ENCODE measurements around the gene TMEM11.

Gene TMEM11

DNA sequence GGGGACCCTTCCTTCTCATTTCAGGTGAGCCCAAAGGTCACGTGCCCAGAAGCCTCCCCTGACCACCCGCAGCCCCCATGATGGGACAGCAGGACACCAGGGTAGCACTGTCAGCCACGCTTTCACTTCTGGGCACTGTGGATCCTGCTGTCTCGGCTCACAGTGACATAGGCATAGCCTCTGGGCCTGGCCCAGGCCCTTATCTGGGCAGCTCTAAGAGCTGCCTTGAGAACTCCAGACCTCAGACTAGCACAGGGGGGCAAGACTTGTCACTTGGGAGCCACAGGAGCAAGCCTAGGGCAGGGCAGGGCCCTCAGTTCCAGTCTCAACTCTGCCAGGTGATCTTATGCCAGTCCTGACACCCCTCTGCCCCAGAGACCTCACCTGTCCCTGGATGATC is 34.5 kb upstream of the TMEM11 start:
- no peak for DNase-seq (ENCODE audit: insufficient read length, low spot score)
- FAIRE-seq: no peak
- no peak for TF ChIP-seq POLR2A (IDR thresholded peaks at IDR 0.05; ENCODE audit: low read depth, low read length)

DNA sequence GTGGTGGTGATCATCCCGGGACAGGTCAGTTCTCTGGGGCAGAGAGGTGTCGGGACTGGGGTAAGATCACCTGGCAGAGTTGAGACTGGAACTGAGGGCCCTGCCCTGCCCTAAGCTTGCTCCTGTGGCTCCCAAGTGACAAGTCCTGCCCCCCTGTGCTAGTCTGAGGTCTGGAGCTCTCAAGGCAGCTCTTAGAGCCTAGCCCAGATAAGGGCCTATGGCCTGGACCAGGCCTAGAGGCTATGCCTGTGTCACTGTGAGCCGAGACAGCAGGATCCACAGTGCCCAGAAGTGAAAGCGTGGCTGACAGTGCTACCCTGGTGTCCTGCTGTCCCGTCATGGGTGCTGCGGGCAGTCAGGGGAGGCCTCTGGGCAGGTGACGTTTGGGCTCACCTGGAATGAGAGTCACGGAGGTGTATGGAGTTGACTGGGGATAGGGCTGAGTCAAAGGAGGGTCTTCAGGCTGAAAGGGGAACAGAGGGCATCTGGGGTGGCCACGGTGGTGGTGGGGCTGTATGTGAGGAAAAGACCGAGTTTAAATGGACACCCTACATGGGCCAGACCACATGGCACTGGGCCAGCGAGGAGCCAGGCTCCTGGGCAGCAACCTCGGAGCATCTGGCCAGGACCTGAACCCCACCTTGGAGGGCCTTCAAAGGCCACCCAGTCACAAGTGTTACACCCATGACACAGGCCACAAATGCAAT is 33.7 kb upstream of the TMEM11 start:
- FAIRE-seq: no peak
- no peak for DNase-seq (ENCODE audit: insufficient read length, low spot score)

DNA sequence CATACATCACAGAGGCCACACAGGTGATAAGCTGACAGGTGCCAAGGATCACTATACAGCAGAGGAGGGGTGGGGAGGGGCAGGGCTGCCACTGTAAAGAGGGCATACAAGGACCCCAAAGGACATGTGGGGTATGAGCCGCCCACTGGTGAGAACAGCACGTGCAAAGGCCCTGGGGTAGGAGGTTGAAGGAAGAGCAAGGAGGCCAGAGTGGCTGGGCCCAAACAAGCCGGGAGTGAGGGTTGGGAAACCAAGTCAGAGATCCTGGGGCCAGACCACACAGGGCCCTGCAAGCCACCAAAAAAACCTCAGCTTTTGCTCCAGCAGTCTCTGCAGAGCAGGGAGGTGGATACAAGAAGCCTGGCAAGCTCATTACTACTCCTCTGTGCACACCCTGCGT is 32.7 kb upstream of the TMEM11 start:
- FAIRE-seq: no peak
- no peak for DNase-seq (ENCODE audit: insufficient read length, low spot score)
- TF ChIP-seq POLR2A (IDR thresholded peaks at IDR 0.05; ENCODE audit: low read depth, low read length): no peak

More for the DNA sequence above, 33.7 kb upstream of the TMEM11 start:
- TF ChIP-seq POLR2A (IDR thresholded peaks at IDR 0.05; ENCODE audit: low read depth, low read length): no peak

DNA sequence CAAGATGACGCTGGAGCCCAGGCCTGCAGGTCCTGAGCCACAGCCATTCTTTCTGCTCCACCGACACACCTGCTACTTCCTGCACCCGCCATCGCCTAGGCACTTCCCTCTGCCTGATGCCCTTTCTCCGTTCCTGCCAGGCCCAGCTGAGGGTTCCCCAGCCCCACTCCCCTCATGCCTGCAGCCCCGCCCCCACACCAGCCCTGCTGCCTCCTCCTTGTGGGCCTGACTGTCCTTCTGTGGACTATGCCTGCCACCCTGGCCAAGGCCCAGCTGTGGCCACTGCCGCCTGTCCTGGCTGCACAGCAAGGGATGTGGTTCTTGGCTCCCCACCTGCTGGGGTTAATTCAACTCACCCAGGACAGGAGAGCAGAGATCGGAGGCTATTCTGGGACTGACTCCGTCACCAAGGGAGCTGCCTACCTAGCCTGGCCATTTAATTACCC is 31.7 kb upstream of the TMEM11 start:
- no peak for TF ChIP-seq POLR2A (IDR thresholded peaks at IDR 0.05; ENCODE audit: low read depth, low read length)
- DNase-seq (ENCODE audit: insufficient read length, low spot score) (no peak), FAIRE-seq (no peak)

DNA sequence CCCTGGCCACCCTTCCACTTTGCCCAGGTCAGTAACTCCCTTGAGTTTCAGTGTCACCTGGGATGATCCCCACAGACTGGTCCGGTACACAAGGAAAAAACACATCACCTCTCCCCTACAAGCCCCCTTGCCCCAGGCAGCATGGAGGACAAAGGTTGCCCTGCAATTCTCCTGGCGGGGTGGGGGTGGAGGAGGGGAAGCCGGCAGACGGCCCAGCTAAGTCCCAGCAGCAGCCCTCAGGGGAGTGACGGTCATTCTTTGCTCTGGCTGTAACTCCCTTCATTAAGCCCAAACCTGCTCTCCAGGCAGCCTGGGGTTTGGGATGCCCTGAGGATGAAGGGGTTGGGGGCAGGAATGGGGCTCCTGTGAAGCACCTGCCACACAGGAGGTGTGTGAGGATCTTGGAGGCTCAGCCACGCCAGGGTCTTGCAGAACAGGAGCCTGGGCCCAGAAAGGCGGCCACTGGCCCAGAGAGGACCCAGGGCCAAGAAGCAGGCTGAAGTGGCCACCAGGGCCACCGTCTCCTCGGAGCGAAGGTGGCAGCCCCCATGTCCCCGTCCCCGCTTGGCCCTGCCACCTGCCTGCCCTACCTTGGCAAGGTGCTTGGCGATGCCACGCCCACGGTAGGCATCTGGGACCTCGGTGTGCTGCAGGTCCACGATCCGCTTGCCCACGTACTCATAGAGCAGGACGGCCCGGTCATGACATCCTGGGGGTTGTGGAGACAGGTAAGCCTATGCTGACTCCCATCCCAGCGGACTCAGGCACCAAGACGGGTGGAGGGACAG is 29.7 kb upstream of the TMEM11 start:
- TF ChIP-seq POLR2A (IDR thresholded peaks at IDR 0.05; ENCODE audit: low read depth, low read length): no peak
- FAIRE-seq: no peak

DNA sequence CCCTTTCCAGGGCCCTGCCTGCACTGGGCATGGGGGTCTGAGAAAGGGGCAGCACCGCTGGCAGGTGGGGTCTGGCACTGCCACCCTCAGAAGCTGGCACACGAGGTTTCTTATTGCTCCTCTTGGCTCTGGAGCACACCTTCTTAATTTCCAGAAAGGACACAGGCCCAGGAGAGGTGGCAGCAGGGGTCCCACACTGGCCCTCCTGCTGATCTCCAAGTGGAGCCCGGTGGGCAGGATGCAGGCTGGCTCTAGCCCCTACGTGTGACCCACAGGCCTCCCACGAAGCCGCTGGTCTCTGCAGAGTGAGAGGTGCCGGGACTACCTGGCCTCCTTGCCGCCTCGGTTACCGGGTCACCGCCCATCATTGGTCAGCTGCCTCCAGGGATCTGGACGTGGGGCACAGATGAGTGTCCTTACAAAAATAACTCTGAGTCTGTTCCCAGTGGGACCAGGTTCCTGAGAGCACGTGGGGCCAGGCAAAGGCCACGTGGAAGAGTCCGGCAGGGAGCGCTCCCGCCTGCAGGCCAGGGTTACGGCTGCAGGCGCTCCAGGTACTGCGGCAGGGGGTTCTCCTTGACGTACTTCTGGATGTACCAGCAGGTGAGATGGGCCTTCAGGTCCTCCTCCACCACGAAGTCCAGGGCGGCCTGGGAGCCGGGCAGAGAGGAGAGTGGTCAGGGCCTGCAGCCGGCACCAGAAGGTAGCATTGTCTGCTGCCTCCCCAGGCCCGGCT is 29.0 kb upstream of the TMEM11 start:
- DNase-seq (ENCODE audit: insufficient read length, low spot score) (no peak), FAIRE-seq (no peak)
- TF ChIP-seq POLR2A (IDR thresholded peaks at IDR 0.05; ENCODE audit: low read depth, low read length): no peak

More for the DNA sequence above, 29.7 kb upstream of the TMEM11 start:
- DNase-seq (ENCODE audit: insufficient read length, low spot score): no peak

DNA sequence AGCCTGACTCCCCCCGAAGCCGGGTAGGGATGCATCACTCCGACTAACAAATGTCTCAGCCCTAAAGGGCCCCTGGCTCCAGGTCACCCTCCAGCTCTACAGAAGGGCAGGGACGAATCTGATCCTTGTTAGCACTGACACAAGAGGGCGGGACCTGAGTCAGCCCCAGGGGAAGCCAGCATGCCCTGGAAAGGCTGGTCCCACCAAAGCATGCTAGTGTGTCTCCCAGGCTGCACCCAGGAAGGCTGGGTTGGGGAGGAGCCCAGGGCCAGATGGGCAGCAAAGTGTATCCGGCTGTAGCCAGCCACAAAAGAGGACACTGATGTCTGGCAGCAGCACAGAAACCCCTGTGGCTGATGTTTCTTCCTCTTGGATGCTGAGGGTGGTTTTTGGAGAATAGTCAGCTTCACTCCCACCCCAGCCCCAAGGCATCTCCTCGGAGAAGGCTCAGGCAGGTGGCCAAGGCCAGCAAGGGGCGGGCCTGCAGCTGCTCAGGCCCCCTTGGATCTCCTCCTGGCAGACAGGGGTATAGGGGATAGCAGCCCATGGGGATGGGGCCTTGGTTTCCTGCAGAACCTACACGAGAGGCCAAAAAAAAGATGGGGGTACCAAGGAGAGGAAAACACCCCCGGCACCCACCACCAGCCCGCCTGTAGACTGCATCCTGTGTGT is 28.2 kb upstream of the TMEM11 start:
- DNase-seq (ENCODE audit: insufficient read length, low spot score) (peak; percentile 45), FAIRE-seq (no peak)
- TF ChIP-seq POLR2A (IDR thresholded peaks at IDR 0.05; ENCODE audit: low read depth, low read length): no peak

DNA sequence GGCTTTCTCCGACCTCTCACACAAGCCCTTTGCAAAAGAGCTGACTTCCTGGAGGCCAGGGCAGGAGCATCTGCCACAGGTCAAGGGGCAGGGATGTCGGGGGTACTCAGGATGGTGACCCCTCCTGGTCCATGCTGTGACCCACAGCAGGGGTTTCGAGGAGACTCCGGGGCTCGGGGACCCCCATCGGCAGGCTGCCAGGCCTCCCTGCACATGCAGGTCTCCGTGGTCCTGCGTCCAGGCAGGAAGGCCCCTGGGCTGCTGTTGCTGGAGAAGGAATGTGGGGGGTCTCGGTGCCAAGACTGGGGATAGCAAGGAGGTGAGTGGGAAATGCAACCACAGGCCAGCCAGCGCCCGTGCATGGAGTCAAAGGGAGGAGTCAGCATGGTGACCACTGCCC is 27.6 kb upstream of the TMEM11 start:
- FAIRE-seq (no peak), DNase-seq (ENCODE audit: insufficient read length, low spot score) (no peak)
- TF ChIP-seq POLR2A (IDR thresholded peaks at IDR 0.05; ENCODE audit: low read depth, low read length): no peak

DNA sequence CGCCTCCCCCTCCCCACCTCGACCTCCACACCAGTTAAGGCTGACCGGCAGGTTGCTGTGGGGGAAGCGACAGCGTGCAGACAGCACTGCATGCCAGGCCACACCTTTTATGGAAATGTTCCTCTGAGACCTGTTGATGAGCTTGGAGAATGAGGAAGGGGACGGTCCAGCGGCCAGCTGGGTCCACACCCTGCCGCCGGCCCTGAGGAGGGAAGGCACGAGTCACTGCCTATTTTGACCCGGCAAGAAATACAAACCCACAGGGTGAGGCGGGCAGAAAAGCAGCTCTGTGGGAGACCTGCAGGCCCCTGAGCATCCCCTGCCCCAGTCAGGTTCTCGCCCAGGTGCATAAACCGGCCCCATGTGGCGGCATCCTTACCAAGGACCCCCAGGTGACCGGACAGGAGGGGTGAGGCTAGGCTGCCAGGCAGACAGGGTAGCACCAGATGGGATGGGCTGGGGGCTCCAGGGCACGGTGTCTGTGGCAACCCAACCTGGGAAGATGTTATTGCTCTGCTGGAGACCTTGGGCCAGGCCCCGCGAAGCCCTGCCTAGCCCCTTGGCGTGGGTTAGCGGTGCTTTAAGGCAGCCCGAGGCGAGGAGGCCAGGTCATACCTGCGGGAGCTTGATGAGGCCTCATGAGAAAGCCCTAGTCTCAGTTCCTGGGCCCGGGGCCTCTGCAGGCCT is 26.6 kb upstream of the TMEM11 start:
- DNase-seq (ENCODE audit: insufficient read length, low spot score) (no peak), FAIRE-seq (no peak)
- no peak for TF ChIP-seq POLR2A (IDR thresholded peaks at IDR 0.05; ENCODE audit: low read depth, low read length)

DNA sequence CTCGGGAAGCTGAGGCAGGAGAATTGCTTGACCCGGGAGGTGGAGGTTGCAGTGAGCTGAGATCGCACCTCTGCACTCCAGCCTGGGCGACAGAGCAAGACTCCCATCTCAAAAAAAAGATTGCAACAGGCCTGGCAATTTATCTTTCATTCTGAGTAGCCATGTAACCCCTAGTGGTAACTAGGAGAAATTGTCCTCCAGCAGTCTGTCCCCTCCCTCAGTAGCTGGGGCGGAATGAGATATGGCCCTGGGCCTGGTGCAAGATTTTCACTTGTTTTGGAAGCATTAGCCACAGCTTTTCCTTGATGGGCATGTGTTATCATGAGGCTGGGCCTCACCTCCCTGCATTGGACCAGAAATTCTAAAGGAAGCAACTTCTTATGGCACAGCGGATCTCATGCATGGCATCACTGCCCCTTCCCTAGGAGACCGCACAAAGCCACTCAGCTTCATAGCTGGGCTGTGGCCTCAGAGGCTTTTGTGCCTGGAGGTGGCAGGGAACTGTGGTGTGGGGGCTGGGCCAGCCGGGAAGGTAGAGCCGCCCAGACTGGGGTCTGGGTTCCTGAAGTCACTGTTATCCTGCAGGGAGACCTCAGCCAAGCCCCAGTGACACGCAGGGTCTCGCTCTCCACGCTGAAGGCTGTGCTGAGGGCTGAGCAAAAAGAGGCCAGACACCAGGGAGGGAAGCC is 25.9 kb upstream of the TMEM11 start:
- no peak for FAIRE-seq
- no peak for DNase-seq (ENCODE audit: insufficient read length, low spot score)
- TF ChIP-seq POLR2A (IDR thresholded peaks at IDR 0.05; ENCODE audit: low read depth, low read length): no peak

DNA sequence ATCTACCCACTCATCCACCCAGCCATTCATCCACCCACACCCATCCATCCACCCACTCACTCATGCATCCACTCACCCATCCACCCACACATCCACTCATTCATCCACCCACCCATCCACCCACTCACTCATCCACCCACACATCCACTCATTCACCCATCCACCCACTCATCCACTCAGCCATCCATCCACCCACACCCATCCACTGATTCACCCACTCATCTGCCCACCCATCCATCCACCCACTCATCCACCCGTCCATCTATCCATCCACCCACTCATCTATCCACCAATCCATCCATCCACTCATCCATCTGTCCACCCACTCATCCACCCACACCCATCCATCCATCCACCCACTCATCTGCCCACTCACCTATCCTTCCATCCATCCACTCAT is 22.0 kb upstream of the TMEM11 start:
- TF ChIP-seq POLR2A (IDR thresholded peaks at IDR 0.05; ENCODE audit: low read depth, low read length): no peak
- DNase-seq (ENCODE audit: insufficient read length, low spot score): no peak
- FAIRE-seq: no peak

DNA sequence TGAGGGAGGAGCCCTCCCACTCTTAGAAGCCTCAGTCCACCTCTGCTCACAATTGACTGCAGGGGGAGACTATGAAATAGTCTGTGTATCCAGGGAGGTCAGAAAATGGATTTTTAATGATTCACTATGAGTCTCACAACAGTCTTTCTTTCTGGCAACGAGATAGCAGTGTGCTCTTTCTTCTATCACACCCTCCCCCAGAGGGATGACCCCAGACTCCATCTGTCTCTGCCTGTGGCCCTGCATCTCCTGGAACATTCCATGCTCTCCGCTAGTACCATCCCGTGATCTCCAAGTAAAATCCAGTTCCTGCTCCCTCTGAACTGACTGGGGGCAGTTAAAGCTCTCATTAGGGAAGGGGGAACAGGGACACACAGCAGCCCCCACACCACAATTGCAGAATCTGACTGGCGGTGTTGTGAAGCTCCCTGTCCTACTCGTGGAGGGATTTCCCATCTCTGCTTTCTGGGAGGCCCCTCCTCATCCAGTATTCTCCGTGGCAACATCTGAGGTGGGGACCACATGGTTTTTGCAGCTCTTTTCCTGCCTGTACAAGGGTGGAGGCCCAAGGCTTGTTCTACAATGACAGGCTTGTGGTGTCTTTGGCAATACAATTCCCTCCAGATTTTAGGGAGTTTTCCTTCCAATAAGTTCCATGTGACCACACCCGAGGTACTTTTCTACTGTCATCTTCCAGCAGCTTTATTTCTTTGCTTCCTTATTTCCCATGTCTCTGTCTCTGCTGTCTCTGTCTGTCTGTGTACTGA is 19.8 kb upstream of the TMEM11 start:
- FAIRE-seq (no peak), DNase-seq (ENCODE audit: insufficient read length, low spot score) (no peak)
- TF ChIP-seq POLR2A (IDR thresholded peaks at IDR 0.05; ENCODE audit: low read depth, low read length): no peak
